Panc1 (cell line): ENCODE data around the gene UGGT1. TPM values are rescaled to one million over a fixed set of nuclear protein-coding genes. Genes with fewer than 3 reads are reported as not detected.

Experiments
- ATAC-seq: fragments of 200-7000 bp; cut with Tn5 transposase; 2 replicates; pipeline ENCODE4 v1.9.1; 2020; ENCODE audit warnings: mild to moderate bottlenecking, moderate library complexity
- BruUV-seq: library from RNA; stranded (reverse); fragments of 400-500 nt; replicated peaks from 2 replicates; lab custom pipeline; 2021; lab: Mats Ljungman, UMichigan
- CTCF ChIA-PET: fragments of 300-600 bp; sonication (Branson Sonifier 250); formaldehyde crosslinking; loops from one replicate; lab custom pipeline; 2022; ENCODE audit warnings: antibody characterized with exemption; lab: Charles Lee
- POLR2A ChIA-PET: fragments of 300-600 bp; sonication (Branson Sonifier 250); formaldehyde crosslinking; loops from one replicate; lab custom pipeline; 2022; ENCODE audit warnings: antibody characterized with exemption; lab: Charles Lee
- DNase-seq: peaks from one replicate; pipeline ENCODE4 v3.0.0-alpha.2; 2010; ENCODE audit warnings: low read depth, low spot score
- H3K27ac ChIP-seq: 2 replicates; pipeline ENCODE4 v1.5.1; 2011; ENCODE audit warnings: mild to moderate bottlenecking, low read length, inconsistent platforms
- H3K27me3 ChIP-seq: fragments of 200-500 bp; sonication (Bioruptor generic); 2 replicates; pipeline ENCODE4 v1.6.0; 2014; ENCODE audit warnings: low read length, inconsistent platforms; ENCODE audit not compliant: control insufficient read depth, insufficient read depth
- H3K36me3 ChIP-seq: fragments of 200-500 bp; sonication (Bioruptor generic); 2 replicates; pipeline ENCODE4 v1.5.1; 2014; ENCODE audit warnings: inconsistent platforms, mild to moderate bottlenecking, low read length, moderate library complexity; ENCODE audit not compliant: control insufficient read depth, insufficient read depth
- H3K4me1 ChIP-seq: 2 replicates; pipeline ENCODE4 v1.5.1; 2011; ENCODE audit warnings: inconsistent platforms, mild to moderate bottlenecking, low read length, moderate library complexity; ENCODE audit not compliant: control insufficient read depth, insufficient read depth
- H3K4me3 ChIP-seq, 2 experiments: 2 replicates each; pipeline ENCODE4 v1.5.1; 2011 to 2012; ENCODE audit warnings: low read depth in 2 of 2, low read length in 2 of 2, mild to moderate bottlenecking in 2 of 2, inconsistent platforms in 1 of 2, moderate library complexity in 1 of 2
- H3K9me3 ChIP-seq: fragments of 200-500 bp; sonication (Bioruptor generic); 2 replicates; pipeline ENCODE4 v1.5.1; 2014; ENCODE audit warnings: low read depth, mild to moderate bottlenecking, inconsistent platforms, low read length, moderate library complexity; ENCODE audit not compliant: control insufficient read depth, insufficient read depth
- REST ChIP-seq, 2 experiments: IDR thresholded peaks; 2 replicates each; pipeline ENCODE4 v1.6.1; 2011 to 2012; ENCODE audit warnings: low read depth in 2 of 2, control low read depth in 1 of 2, low read length in 1 of 2, mild to moderate bottlenecking in 1 of 2, moderate library complexity in 1 of 2; ENCODE audit not compliant: insufficient read depth in 1 of 2
- TCF7L2 ChIP-seq: IDR thresholded peaks from 2 replicates; pipeline ENCODE4 v1.6.1; 2011; ENCODE audit warnings: mild to moderate bottlenecking, low read depth, low read length, inconsistent platforms
- in situ Hi-C: cut with HindIII; loops from 2 replicates; pipeline ENCODE4 v1.10.0; 2016; ENCODE audit warnings: low sequenced_read_pairs, low pct_unique_long_range_greater_than_20kb
- intact Hi-C: fragments of 100-400 bp; cut with micrococcal nuclease; formaldehyde crosslinking; loops from one replicate; pipeline ENCODE4 v1.10.0; 2022; ENCODE audit not compliant: unreplicated experiment
- total RNA-seq: library from RNA; stranded (reverse); gene quantifications from one replicate; pipeline ENCODE4 v1.2.1, GENCODE V29; 2021; ENCODE audit not compliant: unreplicated experiment
- TF ChIP-seq, protein P1 (sequence below): fragments of 450-650 bp; IDR thresholded peaks from 2 replicates; pipeline ENCODE4 v1.5.1; 2017; ENCODE audit warnings: mild to moderate bottlenecking

The UGGT1 gene
- total RNA-seq, 1 experiment from 2014 or later: 64.2 TPM

DNA sequence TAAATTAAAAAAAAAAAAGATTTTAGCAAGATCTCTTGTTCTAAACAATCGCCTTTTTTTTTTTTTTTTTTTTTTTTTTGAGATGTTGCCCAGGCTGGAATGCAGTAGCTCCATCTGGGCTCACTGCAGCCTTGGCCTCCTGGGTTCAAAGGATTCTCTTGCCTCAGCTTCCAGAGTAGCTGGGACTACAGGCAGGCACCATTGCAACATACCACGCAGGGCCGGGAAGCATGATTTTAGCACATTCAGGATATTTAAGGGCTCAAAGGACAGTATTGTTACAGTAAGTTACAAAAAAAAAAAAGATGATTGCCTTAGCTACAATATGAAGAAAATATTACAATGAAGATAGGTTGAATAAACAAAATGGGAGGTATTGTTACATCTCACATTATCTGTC lies 33.7 kb upstream of the UGGT1 start:
- H3K4me1 ChIP-seq: no peaks in the 10 kb centered on the region
- ATAC-seq (no peak), DNase-seq (no peak)
- TF ChIP-seq REST (IDR thresholded peaks at IDR 0.05; ENCODE audit: insufficient read depth in 1 of 2, low read depth in 2 of 2, low read length in 1 of 2) (no peak), TCF7L2 (no peak)
- no peak overlapping the region for H3K4me3 ChIP-seq
- in situ Hi-C loops: no loop called here
- POLR2A ChIA-PET: interaction anchor here (0.6 to 0.7 kb wide), 3 partner anchors 16 to 50 kb away, joined by 5 to 21 read pairs (median 7); partner anchors contain the start of gene SAP130
- intact Hi-C loops: no loop called here
- H3K36me3 ChIP-seq: no peaks in the 10 kb centered on the region
- CTCF ChIA-PET: no interaction called here
- no peaks in the 10 kb centered on the region; the same call in 1 of the 2 replicates for H3K27me3 ChIP-seq
- BruUV-seq: no TSS peak
- no peak overlapping the region for H3K27ac ChIP-seq
- no peaks in the 10 kb centered on the region for H3K9me3 ChIP-seq

- Histone ChIP-seq H3K27ac (no peak overlapping the region), H3K4me1 (no peaks in the 10 kb centered on the region), H3K36me3 (no peaks in the 10 kb centered on the region), H3K9me3 (no peaks in the 10 kb centered on the region), H3K4me3 (no peak overlapping the region), H3K27me3 (no peaks in the 10 kb centered on the region)
- ChIA-PET CTCF (no interaction called here), POLR2A (interaction anchor here (0.6 kb wide), 1 partner anchor 15 kb away, joined by 5 read pairs; no protein-coding TSS in a partner anchor)
- no peak for TF ChIP-seq REST (IDR thresholded peaks at IDR 0.05; ENCODE audit: insufficient read depth in 1 of 2, low read depth in 2 of 2, low read length in 1 of 2)
- TF ChIP-seq, protein P1, sequence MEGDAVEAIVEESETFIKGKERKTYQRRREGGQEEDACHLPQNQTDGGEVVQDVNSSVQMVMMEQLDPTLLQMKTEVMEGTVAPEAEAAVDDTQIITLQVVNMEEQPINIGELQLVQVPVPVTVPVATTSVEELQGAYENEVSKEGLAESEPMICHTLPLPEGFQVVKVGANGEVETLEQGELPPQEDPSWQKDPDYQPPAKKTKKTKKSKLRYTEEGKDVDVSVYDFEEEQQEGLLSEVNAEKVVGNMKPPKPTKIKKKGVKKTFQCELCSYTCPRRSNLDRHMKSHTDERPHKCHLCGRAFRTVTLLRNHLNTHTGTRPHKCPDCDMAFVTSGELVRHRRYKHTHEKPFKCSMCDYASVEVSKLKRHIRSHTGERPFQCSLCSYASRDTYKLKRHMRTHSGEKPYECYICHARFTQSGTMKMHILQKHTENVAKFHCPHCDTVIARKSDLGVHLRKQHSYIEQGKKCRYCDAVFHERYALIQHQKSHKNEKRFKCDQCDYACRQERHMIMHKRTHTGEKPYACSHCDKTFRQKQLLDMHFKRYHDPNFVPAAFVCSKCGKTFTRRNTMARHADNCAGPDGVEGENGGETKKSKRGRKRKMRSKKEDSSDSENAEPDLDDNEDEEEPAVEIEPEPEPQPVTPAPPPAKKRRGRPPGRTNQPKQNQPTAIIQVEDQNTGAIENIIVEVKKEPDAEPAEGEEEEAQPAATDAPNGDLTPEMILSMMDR: no peak
- TF ChIP-seq TCF7L2: no peak
- DNase-seq (no peak), ATAC-seq (0 out of 2 replicates have a peak, but pooled peaks have one; percentile 38)
- intact Hi-C loops: no loop called here
- BruUV-seq: no TSS peak
- in situ Hi-C loops: no loop called here
These were observed 32.9 kb upstream of the UGGT1 start for GRCh38 chr2:128058114-128058513.
